Activated CD4-positive, alpha-beta T cell treated with anti-CD3 and anti-CD28 coated beads, Interleukin-2, amount 50 U/mL, for 4 hours (primary cell): Measurements from ENCODE around the gene TCOF1.

Experiments
- DNase-seq, 2 experiments: peaks; one replicate each; pipeline ENCODE4 v3.0.0-alpha.2; 2020

TCOF1 gene

DNA sequence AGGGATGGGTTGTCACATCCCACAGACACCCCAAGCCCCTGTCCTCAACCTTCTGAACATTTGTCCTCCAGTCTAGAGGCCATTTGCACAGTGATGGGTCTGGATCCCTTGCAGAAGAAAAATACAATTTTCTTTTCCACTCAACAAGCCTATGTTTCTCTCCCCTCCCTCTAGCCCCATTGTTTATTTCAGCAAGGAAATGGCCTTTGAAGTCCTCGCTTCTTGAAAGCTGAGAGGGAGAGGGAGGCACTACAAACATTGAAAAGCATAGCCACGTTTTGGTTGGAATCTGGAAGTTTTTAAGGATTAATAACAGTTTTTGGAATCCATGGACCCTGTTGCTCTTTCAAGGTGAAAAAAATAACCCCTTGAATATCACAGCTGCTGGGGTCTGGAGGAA is 30.8 kb upstream of the TCOF1 start:
- no peak for DNase-seq

DNA sequence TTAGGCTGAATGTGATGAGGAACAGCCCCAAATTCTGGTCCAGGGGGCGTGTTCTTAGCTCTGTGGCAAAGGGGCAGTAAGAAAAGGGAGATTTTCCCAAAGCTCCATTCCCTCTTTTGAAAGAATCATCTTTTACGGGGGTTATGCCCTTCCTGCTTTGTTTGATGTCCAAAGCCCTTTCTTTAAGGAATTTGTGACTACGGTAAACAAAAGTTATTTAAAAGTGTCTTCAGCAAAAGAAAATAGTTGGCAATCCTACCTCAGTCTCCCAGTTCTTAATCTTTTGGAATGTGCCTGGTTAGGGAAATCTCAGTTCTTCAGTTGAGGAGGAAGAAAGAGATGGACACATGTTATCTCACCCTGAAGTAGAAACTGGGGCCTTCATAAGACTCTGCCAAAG is 30.4 kb upstream of the TCOF1 start:
- DNase-seq = no peak

DNA sequence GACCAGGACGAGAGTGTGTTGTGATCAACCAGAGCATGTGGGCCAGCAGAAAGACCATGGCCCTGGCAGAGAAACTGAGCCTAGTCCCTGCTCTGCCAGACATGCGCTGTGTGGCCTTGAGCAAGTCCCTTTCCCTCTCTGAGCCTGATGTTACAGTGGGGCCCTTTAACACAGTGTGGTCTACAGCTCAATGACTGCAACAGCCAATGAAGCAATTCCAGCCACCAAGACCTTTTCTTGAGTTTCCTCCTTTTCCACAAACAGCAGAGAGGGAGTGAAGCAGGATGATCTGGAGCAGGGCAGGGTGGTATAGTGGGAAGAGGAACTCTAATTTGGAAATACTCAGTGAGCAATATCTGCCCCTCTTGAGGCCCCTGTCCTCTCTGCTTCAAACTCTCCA is 29.0 kb upstream of the TCOF1 start:
- DNase-seq = no peak

DNA sequence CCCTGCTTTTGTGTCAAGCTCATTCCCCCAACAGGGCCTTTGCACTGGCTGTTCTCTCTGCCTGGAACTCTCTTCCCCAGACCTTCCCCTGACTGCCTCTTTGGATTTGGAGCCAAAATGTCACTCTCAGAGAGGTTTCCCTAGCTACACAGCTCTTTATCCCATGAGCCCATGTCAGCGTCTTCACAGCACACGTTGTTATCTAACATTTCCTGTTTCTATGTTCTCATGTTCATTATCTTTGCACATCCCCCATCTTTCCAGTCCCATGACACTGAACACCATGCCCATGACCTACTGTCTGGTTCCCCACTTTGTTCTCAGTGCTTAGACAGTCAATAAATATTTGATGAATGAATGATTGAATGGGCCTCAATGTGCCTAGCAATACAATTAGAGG is 28.5 kb upstream of the TCOF1 start:
- DNase-seq = no peak

DNA sequence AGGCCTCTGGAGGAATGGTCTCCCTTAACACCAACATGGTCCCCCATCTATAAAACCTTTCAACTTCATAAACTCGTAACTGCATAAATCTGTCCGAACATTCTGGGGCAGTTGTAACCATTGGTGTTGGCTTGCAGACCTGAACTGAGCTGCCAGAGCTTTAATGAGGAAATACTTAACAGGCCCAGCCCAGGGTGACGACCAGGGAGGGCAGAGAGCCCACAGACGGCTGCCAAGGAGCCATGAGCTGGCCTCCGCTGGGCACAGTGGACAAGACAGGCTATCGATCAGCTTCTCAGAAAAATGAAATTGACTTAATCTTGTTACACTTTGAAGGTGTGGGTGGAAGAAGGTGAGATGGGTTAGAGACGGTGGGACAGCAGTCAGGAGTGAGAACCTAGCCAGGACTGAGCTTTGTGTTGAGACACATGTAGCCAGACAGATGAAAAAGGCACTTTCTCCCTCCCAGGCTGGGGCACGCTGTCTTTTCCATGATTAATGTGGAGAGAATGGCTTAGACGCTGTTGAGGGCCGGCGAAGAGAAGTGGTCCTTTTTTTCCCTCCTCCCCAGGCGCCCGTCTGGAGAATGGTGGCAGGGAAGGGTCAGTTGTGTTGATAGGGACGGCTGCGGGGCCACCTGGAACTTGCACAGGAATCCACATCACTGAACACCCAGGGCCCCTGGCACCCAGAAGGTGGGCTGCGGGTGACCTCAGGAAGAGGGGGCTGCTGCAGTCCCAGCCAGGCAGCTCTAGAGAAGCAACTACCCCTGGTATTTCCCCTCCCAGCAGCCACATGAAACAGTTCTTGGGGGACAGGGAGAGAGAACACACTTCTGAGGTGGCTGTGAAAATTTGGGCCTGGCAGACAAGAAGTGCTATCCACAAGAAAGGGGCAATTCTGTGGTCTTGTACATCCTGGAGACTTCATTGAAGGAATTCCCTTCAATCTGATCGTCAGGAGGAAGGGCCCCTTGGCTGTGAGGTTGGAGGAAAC is 27.3 kb upstream of the TCOF1 start:
- DNase-seq = no peak

DNA sequence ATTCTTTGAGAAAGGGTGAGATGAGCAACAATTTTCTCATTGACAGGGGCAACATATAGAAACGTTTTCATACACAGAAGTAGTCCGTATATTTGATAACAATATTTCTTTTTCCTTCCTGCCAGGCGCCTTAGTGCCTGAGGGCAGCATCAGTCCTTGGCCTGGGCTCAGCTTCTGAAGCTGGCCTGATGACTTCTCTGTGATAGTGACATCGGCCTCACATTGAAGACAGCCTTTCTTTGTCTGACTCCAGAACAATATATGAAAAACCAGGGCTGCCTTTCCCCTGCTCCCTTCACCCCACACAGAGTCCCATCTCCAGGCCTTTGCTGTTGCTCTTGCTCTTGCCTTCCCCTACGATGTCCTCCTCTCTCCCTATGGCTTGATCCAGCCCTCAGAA is 24.1 kb upstream of the TCOF1 start:
- no peak for DNase-seq

DNA sequence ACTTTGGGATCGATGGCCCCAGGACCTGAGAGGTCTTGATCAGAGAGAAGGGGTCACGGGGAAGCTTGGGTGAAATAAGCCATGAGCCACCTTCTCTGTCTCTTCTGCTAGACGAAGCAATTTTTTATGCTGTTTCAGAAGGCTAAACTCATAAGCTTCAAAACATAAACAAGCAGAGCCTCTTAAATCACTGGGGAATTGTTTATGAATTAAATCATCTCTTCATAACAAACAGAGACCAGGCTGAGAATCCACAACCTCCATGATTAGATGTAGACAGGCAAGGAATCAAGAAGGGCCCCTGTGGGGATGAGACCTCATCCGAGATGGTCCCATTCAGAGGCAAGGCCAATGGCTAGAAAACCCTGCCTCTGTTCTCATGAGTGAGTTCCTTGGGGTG is 21.7 kb upstream of the TCOF1 start:
- DNase-seq = no peak

DNA sequence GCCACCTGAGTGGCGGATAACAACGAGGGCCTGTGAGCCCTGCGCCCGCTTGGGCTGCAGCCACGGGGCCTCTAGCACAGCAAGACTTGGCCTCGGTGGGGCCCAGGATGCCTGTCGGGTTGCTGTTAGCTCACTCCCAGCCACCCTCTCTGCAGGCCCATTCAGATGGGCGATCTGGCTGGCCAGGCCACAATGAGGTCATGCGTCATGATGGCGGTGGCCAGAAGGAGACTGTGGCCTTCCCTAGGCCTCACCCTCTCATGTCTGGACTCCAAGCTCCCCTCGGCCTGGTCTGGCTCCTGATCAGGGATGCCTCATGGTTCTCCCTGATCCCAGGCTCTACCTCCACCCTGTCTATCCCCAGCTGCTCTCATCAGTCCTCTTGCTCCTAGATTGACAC is 19.0 kb upstream of the TCOF1 start:
- no peak for DNase-seq

DNA sequence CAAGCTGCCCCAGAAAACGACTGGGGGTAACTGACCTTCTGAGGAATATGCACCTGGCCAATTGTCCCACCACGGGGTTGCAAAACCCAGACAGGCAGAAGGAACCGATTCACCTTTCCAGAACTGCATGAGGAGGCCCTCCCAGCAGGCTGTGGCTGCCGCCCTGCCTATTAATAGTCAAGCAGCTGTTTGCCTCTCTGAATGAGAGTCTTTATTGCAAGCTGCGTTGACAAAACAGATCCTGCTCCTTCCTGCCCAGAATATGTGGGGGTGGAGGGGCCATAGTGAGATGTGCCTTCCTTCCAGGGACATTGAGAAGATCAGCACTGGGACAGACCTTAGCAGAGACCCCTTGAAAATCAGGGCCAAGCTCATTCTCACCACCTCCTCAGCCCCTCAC is 18.3 kb upstream of the TCOF1 start:
- no peak for DNase-seq

DNA sequence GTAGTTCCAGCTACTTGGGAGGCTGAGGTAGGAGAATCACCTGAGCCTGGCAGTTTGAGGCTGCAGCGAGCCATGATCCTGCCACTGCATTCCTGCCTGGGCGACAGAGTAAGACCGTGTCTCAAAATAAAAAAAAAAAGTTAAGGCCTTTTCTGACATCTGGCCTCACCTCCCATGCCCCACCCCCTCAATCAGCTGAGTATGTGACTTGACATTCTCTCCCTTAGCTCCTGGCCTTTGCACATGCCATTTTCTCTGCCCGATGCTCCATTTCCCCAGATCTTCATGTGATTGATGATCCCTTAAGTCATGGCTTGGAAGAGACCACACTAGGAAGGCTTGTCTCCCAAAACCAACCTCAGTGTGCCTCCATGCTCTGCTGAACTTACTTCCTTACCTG is 17.7 kb upstream of the TCOF1 start:
- no peak for DNase-seq

DNA sequence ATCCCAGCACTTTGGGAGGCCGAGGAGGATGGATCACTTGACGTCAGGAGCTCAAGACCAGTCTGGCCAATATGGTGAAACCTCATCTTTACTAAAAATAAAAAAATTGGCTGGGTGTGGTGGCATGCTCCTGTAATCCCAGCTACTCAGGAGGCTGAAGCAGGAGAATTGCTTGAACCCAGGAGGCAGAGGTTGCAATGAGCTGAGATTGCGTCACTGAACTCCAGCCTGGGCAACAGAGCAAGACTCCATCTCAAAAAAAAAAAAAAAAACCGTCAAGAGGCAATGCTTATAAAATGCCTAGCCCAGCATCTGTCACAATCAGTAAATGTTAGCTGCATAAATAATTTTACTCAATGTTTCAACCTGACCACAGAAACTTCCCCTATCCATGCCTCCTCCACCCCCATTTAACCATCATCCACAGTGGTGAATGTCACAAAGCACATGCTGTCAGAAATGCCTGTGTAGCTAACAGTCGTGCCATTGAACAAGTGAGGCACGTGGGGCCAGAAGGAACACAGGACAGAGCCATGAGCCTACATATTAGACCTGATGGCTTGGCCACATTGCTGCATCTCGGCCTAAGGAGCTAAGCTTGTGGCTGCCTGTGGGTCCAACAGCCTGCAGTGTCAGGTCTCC is 16.8 kb upstream of the TCOF1 start:
- DNase-seq = no peak

DNA sequence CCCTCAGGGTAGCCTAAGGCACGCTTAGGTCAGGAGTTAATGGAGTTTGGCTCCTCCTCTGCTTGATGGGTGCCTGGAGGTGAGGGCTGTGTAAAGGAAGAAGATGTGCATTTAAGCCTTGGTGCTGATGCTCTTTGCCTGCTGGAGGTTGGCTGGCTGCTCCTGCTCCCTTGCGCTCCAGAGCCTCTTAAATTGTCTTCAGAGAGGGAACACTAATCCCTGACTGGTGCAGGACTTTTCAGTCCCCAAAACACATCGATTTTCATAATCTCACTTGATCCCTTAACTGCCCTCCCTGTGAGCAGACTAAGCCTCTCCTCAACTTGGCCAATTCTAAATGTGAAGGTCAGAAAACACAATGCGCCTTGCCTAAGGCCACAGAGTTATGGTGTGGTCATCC is 16.2 kb upstream of the TCOF1 start:
- DNase-seq = no peak

DNA sequence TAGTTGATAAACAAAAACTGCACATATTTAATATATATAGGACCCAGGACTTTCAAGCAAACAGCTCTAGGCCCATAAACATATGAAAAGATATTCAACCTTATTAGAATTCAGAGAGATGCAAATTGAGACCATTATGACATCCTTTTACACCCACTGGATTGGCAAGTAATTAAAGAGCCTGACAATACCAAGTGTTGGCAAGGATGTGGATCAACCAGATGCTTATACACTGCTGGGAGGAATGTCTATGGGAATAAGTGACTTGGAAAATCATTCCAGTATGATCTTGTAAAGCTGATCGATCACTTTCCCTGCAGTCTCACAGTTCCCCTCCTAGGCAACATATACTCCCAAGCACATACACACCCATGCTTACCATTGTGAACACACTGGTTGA is 15.5 kb upstream of the TCOF1 start:
- no peak for DNase-seq

DNA sequence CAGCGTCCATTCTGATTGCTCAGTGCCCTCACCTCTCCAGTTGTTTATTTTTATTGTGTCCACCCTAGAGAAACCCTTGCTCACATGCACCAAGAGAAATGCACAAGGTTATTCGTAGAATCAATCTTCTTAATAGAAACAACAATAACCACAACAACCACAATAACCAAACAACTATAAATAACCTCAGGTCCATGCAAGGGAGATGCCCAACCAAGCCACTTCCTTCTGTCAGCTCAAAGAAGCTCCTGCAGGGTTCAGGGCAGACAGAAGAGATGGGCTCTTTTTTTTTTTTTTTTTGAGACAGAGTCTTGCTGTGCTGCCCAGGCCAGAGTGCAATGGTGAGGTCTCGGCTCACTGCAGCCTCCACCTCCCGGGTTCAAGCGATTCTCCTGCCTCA is 14.9 kb upstream of the TCOF1 start:
- no peak for DNase-seq

DNA sequence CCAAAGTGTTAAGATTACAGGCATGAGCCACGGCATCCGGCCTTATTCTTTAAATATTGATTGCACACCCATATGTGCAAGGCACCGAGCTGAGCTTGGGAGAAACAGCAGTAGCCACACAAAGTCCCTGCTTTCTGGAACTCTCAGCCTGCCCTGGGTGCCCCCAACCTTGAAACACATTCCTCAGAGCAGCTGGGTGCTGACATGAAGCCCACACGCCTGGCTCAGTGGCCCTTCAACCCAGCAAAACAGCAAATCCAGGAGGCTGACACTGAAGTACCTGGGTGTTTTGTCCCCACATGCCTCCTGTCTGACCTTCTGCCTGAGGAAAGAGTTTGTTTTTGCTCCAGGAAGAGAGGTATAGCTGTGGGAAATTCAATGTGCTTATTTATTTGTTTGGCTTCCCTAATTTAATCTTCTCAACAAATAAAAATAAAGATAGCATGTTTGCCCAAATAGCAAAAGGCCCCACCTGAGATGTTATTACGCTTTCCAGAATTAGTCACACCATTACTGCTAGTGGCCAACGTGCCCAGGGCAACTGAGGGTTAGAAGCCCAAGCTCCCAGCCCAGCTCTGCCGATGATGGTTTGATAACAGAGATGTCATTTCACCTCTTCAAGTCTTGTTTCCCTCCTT is 13.4 kb upstream of the TCOF1 start:
- no peak for DNase-seq

DNA sequence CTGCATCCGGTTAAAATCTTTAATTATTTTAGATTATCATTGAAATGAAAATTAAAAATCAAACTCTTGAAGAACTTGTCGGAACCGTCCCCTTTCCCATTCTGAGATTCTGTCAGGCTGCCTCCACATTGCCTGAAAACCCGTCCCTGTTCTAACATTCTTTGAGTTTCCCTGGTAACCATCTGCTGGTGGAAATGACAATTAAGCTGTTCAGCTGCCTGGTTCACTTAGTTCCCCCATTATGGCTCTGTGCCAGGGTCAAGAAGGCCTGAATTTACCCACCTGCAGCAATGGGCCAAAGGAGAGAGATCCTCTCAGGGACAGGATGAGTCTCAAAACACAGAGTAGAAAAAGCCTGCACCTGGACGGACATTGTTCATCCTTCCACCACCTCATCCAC is 11.8 kb upstream of the TCOF1 start:
- DNase-seq = no peak

DNA sequence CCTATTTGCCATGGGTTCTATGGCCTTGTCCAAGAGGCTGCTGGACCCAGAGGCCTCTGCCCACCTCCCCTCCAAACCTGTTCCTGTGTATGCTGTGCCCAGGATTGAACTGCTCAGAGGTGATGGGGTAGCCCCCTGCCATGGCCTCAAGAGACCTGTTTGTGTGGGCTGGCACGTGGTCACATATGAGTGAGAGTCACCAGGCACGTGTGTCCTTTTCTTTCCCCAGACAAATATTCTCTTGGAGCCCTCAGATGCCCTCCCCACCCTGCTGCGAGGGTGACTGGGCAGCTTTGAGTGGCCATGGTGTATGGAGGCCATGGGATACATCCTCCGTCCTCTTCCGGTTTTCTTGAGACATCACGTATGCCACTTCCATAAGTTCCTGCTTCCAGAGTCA is 10.9 kb upstream of the TCOF1 start:
- DNase-seq = no peak

DNA sequence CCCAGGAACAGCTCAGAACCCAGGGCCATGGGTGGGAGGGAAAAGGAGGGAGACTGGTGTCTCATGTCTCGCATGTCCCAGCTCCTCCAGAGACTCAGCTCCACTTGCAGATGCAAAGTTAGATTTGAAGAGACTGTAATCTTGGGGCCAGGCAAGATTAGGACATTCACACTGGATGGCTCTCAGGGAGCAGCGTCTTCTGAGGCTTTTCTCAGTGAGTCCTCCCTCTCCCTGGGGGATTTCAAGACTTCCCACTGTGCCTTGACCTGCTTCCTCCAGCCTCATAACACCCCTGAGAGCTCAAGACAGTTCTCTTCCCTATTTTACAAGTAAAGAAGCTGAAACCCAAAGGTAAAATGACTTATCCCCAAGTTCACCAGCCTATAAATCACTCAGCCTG is 10.5 kb upstream of the TCOF1 start:
- no peak for DNase-seq

DNA sequence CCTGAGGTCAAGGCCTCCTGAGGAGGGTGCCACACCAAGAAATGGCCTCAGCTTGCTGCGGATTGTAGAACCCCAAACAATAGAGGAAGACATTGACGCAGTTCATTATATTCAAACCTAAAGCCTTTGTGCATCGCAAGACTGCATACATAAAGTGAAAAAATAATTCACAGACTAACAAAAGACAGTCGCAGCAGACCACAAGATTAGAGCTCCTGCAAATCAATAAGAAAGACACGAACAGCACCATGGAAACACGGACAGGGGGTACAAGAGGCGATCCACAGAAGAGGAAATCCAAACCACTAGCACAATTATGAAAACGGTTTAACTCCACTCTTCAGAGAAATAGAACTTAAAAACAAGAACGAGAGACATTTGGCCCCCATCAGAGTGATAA is 10.0 kb upstream of the TCOF1 start:
- DNase-seq = no peak

DNA sequence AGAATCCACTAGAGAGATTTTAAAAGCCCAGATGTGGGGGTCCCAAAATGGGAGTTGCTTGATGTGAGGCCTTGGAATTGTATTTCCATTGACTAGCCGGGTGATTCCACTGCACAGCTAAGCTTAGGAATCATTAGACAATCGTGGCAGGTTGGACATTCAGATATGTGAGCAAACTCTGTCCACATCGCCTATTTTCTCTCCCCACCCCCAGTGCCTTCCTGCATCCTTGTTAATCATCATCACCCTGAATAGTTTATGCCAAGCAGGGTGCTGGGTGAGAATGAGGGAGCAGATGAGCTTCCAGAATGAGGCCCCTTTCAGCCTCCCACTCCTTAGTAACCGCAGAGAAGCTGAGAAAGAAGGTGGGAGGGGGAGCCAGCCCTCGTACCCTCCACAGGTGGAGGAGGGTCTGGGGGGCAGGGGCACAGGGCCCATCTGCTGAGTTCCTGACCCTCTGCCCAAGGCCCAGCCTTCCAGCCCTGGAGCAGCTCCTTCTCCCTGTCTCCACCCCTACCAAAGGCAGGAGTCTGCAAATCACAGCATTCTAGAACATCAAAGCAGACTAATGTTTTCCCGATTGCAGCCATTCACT is 7.7 kb upstream of the TCOF1 start:
- no peak for DNase-seq

DNA sequence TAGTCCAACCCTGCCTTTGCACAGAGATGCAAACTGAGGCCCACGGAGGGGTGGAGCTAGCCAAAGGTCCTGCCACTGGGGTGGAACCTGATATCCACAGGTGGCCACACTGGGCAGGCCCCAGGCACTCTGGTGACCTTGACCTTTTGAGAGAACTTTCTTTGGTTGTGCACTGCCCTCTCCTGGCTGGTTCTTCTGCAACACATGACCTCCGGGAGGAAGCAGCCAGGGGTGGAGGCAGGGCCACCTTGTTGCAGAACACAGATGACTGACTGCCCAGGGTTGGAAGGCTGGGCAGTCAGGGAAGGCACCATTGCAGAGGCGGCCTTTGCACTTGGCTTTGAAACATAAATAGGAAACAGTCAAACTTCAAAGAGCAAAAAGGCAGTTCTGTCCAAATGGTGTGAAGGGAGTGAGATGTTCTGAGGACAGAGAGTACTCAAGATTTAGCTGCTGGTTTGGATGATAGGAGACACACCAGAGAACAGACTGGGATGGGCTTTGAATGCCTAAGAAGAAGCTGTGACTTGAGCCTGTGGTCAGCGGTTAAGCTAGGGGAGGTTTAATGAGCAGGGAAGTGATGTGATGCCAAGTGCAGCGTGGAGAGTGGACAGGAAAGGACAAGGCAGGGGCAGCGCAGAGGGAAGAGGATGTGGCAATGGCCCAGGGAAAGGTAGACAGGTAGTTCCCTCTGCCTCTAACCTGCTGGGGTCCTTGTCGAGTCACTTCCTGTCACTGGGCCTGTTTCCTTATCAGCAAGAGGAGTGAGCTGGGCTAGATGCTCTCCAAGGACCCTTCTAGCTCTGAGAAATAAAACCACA is 6.8 kb upstream of the TCOF1 start:
- DNase-seq = peak in 1 of 2 experiments; percentile 16

DNA sequence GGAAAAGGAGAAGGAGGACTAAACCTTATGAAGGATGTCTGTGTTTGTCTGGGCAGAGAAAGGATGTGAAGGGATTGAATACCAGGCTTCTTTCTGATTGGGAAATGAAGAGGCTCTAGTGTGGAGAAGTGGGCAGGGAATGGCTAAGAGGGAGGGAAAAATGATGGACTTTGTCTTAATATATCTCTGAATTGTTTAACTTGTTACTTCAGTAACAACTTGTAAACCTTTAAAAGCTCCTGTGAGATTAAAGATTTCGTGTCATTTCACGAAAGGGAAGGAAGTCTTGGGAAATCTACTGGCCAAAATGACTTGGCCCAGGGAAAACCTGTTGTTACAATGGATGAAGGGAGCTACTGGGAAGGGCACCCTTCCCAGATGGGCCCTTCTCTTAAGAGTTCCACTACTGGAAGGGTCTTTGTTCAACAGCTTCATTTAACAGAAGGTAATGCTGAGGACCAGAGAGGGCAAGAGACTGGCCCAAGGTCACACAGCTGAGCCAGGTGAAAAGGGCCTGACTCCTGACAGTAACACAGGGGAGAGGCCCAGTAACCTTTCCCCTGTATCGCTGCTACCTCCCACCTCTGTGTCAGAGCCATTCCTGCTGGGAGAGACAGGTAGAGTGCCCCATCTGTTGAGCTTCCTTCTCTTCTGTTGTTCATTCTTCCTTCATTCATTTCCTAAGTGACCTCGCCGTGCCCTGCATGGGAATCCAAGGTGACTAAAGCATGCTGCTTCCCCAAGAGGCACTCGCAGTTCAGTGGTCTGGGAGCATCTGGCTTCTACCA is 5.1 kb upstream of the TCOF1 start:
- DNase-seq = no peak
